SK-MEL-5 (cell line): ENCODE measurements around the gene ZNF670. TPM values are rescaled to one million over a fixed set of nuclear protein-coding genes. Genes with fewer than 3 reads are reported as not detected.

Source experiments
- DNase-seq: peaks from one replicate; pipeline ENCODE4 v3.0.0-alpha.2; 2016; ENCODE audit warnings: low read depth, low spot score
- in situ Hi-C: cut with HindIII; loops from 2 replicates; pipeline ENCODE4 v1.10.0; 2016; ENCODE audit warnings: low sequenced_read_pairs, high pct_unique_total_duplicates, low pct_unique_long_range_greater_than_20kb
- total RNA-seq: library from RNA; depleted of rRNA; stranded (reverse); fragments of >200 nt; shearing (Covaris generic); gene quantifications from 2 replicates; pipeline ENCODE4 v1.2.3, GENCODE V29; 2014

The ZNF670 gene
- total RNA-seq, 1 experiment from 2014 or later: 5.4 TPM

DNA sequence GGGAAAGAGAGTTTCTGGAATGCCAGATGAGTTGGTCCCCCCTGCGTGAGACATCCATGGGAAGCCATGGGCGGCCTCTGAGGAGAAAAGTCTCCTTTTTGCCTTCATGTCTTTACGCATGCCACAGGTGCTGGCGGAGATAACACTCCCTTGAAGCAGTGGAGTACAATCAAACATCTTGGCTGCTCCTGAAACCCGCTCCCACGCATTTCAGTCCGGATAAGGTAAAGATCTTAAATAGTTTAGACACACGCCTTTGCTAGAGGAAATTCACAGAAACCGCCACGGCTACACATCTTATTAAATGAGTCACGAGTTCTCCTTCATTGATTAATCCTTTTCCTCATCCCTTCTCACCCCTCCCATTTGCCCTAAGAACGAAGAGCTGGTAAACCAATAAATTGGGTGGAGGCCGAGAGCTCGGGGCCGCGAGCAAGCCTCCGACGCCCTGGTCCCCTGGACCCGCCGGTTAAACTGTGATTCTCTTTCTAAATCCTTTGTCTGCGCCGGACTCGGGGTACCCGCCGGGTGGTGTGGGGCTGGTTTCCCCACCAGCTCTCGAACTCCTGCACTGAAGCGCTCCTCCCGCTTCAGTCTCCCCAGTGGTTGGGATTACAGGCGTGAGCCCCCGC lies 32.1 kb upstream of the ZNF670 start:
- in situ Hi-C loops: no loop called here
- DNase-seq: no peak

DNA sequence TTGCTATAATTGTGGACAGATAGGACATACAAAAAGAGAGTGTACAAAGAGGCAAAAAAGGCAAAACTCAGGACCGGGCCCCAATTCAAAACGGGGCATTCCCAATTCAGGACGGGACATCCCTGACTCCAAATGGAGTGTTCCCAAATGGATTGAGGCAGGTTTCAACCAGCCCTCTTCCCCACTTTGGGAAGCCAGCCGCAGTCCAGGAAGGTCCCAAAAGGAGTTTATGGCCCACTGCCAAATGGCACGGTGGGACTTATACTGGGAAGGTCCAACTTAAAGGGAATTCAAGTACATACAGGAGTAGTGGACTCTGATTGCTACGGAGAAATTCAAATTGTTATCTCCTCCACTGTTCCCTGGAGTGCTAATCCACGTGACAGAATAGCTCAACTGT lies 29.1 kb upstream of the ZNF670 start:
- in situ Hi-C loops: no loop called here
- no peak for DNase-seq

DNA sequence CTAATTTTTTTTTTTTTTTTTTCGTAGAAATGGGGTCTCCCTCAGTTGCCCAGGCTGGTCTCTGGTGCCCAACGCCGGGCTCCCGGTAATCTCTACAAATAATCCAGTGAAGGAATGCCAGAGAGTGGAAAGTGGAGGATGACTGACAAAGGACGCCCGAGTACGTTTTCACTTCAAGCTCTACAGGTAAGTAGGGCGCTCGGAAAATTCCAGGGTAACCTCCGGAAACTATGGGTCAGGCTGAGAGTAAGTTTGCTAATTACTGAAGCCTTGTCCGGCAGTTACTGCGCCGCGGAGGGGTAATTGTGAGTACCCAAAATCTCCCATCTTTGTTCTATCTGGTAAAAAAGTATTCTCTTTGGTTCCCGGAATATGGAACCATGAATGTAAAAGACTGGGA lies 27.4 kb upstream of the ZNF670 start:
- no peak for DNase-seq
- in situ Hi-C loops: no loop called here

DNA sequence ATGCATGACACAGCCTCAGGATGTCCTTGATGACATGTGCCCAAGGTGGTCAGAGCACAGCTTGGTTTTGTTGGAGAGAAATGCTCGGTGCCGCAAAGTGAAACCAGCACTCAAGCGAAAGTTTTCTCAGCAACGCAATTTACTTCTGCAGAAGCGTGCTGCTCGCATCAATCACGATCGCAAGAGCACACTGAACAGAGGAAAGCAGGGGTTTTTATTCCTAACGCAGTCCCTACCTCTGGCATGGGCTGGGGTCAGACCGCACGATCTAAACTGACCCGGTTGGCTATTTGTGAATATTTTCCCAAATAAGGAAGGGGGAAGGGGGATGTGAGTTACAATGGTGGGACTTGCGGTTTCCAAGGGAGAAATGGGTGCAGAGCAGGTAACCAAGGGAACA lies 26.4 kb upstream of the ZNF670 start:
- in situ Hi-C loops: no loop called here
- DNase-seq: no peak

DNA sequence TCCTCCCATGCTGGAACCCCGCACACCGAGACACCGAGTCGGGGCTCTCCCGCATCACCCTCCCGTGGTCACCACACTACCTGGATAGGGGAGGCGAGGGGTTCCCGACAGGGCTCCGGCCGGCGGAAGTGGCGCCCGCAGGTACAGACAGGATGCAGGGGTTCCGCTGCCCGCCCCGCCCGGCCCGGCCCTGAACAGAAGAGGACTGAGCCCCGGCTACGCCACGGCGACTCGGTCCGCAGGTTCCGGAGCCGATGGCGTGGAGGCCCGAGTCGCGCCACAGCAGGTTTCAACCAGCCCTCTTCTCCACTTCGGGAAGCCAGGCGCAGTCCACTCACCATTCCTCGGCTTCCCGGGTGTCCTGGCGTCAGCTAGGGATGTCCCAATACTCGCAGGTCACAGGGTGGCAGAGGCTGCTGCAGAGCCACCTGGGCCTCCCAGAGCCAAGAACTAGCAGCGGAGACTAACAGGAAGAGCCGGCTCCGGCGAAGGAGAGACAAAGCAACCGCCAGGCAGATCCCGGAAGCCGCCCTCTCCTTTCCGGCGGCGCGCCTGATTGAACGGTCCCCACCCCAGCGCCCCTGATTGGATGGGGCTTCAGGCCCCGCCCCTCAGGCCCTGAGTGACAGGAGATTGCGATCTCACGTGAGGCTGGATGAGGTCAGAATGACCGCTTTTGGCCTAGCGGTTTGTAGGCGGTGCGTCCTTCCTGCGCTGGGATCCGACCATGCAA lies 25.4 kb upstream of the ZNF670 start, which contains the start of gene ZNF669:
Gene ZNF669 (minus strand): TSS at position 498 of the 733 bp plus-strand sequence. CDS start 157 bp downstream, at position 341.
- peak; percentile 92 for DNase-seq
- in situ Hi-C loops: no loop called here

DNA sequence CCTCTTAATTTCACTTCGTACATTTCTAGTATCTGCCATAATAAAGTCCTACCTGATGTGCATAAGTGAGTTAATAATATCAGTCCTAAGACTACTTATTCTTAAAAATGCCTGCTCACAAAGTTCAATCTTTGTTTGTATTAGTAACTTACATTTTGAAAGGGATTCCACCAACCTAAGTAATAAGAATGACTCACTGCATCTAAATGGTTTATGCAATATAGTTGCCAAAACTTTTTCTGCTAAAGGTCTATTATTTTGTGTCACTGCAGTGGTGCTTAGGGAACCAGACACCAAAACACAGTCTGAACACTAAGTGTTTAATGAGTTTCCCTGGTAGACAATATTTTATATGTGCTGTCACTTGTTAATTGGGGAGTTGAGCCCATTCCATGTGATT lies 23.8 kb upstream of the ZNF670 start:
- no peak for DNase-seq
- in situ Hi-C loops: no loop called here

DNA sequence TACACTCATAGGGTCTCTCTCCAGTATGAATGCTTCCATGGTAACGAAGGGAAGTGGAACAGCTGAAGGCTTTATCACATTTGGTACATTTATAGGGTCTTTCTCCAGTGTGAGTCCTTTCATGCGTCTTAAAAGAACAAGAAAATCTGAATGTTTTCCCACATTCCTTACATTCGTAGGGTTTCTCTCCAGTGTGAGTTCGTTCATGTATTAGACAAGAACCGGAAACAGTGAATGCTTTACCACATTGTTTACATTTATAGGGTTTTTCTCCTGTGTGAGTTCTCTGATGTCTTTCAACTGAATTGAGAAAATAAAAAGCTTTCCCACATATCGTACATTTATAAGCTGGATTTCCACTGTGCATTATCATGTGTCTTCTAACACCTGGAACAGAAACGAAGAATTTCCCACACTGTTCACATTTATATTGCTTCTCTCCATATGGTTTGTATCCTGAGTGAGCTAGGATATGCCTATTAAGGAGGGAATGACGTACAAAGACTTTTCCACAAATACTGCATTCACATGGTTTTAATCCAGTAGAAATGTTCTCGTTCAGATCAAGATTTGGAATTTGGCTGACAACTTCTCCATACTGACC lies 22.2 kb upstream of the ZNF670 start:
- in situ Hi-C loops: no loop called here
- no peak for DNase-seq

DNA sequence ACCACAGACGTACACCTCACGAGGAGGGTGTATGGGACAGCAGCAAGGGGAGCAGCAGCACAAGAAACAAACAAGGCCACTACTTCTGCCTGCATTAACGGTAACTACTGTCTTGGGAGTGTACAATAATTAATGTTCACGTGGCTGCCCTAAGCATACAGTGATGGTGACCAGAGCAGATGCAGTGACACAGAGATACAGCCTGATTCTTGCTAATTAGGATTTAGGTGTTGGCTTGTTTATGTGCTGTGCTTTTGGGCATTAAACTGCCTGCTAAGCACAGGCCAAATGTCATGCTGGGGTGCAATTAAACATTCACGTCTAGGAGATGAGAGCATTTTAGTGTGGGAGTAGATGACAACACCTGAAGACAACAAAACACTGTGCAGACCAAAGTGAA lies 18.3 kb upstream of the ZNF670 start:
- in situ Hi-C loops: no loop called here
- DNase-seq: no peak

DNA sequence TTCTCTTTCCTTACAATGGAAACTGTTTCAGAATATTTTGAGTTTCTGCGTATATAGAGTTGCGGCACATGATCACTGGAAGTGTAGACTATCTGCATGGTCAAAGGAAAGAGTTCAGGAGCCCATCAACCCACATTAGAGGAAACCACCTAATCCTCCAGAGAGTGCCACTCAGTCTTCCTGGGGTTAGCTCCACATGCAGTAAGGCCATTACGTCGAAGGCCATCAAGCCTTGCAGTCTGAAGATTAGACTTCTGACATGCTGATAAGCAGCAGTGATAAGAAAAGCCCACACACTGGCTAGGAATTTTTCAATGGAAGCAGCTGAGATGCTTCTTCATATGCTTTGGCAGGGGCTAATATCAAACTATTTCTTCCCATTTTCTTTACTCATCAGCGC lies 17.9 kb upstream of the ZNF670 start:
- no peak for DNase-seq

DNA sequence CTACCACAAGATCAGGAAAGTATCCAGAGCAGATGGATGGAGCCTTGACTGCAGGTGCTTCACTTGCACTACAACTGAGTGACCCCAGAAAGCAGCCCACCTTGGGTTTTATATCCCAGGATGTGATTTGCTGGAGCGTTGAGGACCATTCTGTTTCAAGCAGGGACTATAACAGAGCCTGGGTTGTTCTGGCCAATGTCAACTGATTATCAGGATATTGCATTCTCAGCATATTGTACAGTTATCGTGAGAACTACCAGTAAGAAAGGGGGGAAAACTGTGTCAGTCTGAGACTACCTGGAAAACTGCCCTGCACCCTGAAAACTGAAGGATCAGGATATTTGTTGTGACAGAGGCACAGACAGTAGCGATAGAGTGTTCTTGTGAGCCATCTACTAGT lies 17.5 kb upstream of the ZNF670 start:
- no peak for DNase-seq
- in situ Hi-C loops: no loop called here

More for the DNA sequence above, 17.9 kb upstream of the ZNF670 start:
- in situ Hi-C loops: no loop called here

DNA sequence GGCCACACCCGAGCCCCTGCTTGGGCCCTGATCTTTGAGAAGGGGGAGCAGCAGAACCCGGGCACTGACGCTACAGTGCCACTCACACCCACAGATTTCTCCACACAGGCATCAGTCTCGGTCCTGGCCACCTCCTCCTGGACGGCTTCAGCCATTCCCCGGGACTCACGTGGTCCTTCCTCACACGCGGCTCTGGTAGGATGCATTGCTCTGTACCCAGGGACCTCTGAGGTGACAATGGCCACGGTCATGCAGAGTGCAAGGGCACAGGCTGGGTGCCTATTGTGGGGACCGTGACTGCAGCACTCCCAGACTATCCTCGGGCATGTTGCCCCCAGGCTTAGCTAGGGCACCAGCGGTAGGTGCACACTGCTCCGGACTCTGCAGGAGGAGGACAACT lies 11.8 kb upstream of the ZNF670 start:
- no peak for DNase-seq
- in situ Hi-C loops: no loop called here

DNA sequence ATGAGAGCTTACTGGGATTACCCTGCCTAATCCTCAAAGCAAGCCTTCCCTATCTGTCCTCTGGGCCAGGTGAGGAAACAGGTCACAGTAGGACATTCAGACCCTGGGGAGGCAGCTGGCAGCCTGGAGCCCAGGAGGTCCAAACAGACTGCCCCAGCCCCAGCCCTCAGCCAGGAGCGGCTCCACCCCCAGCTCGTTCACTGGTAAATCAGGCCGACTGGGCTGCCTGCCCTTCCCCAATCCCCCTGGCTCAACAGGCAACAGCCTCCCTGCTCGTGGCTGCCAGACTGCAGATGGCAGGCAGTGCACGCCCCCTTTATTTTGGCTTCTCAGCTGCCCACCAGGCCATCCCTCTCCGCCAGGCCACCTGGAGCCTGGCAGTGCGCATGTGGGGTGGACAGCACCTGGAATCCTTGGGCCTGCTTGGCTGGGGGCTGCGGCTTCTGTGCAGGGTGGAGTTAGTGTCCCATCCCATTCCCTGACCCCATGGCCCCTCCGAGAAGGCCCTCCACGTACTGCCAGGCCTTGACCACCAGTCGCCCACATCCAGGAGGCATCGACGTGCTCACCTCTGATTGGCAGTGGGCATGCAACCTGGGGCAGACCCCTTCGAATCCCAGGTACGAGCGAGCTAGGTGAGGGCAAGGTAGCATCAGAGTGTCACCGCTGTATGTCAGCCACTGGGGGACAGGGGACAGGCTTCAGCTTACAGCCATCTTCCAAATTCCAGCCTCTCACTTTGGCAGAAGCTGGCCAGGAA lies 11.2 kb upstream of the ZNF670 start:
- in situ Hi-C loops: no loop called here
- DNase-seq: no peak

DNA sequence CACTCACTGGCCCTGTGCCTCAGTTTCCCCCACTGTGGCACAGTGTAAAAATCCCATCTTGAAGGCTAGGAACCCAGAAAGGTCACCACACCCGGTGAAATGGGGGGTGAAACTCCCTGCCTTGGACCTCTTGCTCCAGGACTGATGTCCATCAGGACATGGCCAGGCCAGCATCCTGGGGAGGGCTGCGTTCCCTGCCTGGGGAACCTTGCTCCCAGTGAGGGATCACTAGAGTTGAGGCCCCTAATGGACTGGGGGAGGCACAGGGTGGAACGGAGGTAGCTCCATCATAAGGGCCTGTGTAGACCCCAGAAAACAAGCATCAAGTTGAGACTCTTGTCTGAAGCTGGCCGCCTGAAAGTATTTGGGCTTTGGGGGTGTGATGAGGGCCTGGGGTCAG lies 10.4 kb upstream of the ZNF670 start:
- no peak for DNase-seq
- in situ Hi-C loops: no loop called here

DNA sequence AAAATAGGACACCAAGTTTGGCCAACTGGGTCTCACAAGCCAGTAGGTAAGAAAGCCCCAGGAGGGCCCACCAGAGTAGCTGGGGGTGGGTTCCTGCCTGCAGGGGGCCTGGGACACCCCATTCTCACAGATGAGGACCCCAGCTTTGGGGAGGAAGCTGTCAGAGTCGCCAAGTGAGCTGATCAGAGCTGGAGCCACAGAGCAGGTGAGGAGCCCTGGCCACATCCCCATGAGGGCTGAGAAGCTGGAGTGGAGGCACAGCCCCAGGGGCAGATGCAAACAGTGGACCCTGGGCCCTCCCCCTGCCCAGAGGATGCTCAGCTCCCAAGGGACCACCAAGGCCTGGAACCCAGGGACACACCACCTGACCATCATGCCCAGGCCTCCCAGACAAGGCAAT lies 8.6 kb upstream of the ZNF670 start:
- in situ Hi-C loops: no loop called here
- no peak for DNase-seq

DNA sequence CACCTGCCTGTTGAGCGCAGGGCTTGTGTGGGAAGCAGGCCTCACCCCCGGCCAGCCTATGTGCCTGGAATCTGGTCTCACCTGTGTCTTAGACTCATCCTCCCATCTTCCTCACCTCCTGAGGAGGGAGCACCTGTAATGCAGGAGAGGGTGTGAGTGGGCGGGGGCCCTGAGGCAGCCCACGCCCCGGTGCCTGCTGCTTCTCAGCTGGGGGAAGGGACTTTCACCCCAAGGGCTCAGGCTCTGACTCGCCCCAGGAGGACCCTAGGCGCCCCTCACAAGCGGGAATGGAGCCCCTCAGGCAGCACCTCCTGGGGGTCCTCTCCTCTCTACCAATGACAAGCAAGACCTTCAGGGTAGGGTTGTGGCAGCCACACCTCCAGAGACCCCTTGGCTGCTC lies 6.7 kb upstream of the ZNF670 start:
- no peak for DNase-seq
- in situ Hi-C loops: no loop called here

DNA sequence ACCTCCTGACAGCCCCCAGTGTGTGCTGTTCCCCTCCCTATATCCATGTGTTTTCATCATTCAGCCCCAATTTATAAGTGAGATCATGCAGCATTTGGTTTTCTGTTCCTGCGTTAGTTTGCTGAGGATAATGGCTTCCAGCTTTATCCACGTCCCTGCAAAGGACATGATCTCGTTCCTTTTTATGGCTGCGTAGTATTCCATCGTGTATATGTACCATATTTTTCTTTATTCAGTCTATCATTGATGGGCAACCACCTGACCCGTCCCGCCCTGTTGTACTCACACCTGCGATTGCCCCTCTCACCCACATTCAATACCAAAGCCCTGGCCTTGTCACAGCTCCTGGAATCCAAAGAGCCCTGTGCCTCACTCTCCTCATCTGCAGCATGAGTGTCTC lies 6.2 kb upstream of the ZNF670 start:
- no peak for DNase-seq
- in situ Hi-C loops: no loop called here

DNA sequence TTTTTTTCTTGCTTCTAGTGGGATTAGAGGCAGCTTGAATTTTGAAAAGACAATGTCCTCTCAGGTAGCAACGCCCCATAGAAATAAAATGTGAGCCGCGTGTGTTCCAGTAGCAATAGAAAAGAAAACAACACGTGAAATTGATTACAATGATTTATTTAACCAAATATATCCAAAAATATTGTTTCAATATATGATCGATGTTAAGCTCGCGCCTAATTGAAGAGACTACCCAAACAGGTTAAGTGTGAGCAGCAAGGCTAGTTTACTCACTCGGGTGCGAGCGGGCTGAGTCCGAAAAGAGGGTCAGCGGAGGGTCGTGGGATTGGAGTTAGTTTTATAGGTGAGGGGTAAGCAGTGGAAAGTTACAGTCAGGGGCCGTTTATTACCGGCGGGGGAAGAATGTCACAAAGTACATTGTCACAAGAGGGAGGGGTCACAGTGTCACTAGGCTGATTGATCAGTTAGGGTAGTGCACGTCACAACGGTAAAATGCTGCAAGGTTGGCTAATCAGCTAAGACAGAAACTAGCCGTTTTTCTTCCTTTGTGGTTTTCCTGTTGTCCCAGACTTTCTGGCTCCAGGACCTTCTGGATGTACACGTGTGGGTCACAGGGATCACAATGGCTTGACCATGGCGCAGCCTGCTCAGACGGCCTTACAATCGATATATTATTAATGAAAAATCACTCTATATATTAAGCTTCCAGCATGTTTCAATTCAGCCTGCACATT lies 697 bp upstream of the ZNF670 start:
- in situ Hi-C loops: no loop called here
- no peak for DNase-seq

DNA sequence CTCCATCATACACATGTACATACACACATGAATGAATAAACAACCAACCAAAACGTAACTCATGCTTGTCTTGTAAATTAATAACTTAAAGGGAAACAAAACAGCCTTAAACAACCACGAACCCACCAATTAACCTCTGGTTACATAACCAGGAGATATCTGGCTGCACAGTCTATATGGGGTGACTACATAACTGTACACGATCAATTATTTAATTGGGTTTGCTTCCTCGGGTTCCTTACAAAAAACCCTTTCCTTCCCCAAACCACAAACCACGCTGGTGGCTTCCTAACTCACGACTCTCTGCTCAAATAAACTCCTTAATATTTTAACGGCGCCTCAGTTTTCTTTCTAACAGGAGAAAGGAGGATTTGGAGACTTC lies 744 bp downstream of the ZNF670 start:
- no peak for DNase-seq
- in situ Hi-C loops: no loop called here
